Kidney (tissue), 14 donors: ENCODE results near the gene GDI1. TPM values are rescaled to one million over a fixed set of nuclear protein-coding genes. Genes with fewer than 3 reads are reported as not detected.

Experiments
- DNase-seq, 5 donors: peaks; one replicate each; pipeline ENCODE4 v3.0.0-alpha.2; 2013 to 2020
- FAIRE-seq: peaks from 2 replicates; lab custom pipeline; 2012; peaks lifted over from hg19 to GRCh38; lab: Jason Lieb, UNC
- H3K27ac ChIP-seq, 2 donors: one replicate each; pipeline ENCODE4 v1.7.0; 2013; ENCODE audit warnings: low read depth in 2 of 2, low read length in 2 of 2, inconsistent platforms in 1 of 2
- H3K27me3 ChIP-seq: one replicate; pipeline ENCODE4 v1.7.1; 2013; ENCODE audit warnings: low read length, inconsistent platforms; ENCODE audit not compliant: control insufficient read depth, insufficient read depth
- H3K36me3 ChIP-seq, 3 donors: one replicate each; pipeline versions ENCODE4 v1.7.0 to v1.7.1; 2013; ENCODE audit warnings: low read length in 3 of 3, control low read depth in 1 of 3, inconsistent platforms in 1 of 3; ENCODE audit not compliant: insufficient read depth in 3 of 3, control insufficient read depth in 2 of 3
- H3K4me1 ChIP-seq, 3 donors: one replicate each; pipeline versions ENCODE4 v1.7.0 to v1.7.1; 2013; ENCODE audit warnings: low read length in 3 of 3, inconsistent platforms in 1 of 3, low read depth in 1 of 3; ENCODE audit not compliant: control insufficient read depth in 2 of 3, insufficient read depth in 2 of 3
- H3K4me3 ChIP-seq, 3 donors: one replicate each; pipeline versions ENCODE4 v1.7.0 to v1.8.1; 2013; ENCODE audit warnings: low read length in 3 of 3, control low read depth in 1 of 3, inconsistent platforms in 1 of 3
- H3K9ac ChIP-seq, 3 donors: one replicate each; pipeline versions ENCODE4 v1.7.0 to v1.7.1; 2013; ENCODE audit warnings: low read length in 3 of 3, control low read depth in 1 of 3, inconsistent platforms in 1 of 3
- H3K9me3 ChIP-seq, 3 donors: one replicate each; pipeline versions ENCODE4 v1.7.0 to v1.7.1; 2013; ENCODE audit warnings: low read length in 3 of 3, control low read depth in 1 of 3, inconsistent platforms in 1 of 3; ENCODE audit not compliant: control insufficient read depth in 2 of 3, insufficient read depth in 1 of 3
- intact Hi-C: fragments of 100-400 bp; cut with DNase I; formaldehyde crosslinking; loops from one replicate; pipeline ENCODE4 v1.11.1; 2022
- polyA plus RNA-seq: library from polyadenylated mRNA; stranded (reverse); fragments of 350-450 nt; fragmentation: Illumina TruSeq; extraction: RNeasy Lipid Tissue Mini Kit (QIAGEN cat#74804); gene quantifications from one replicate; pipeline ENCODE4 v1.2.3, GENCODE V29; 2014; ENCODE audit warnings: low read depth, low replicate concordance; ENCODE audit not compliant: insufficient read depth
- total RNA-seq: library from RNA; stranded (reverse); fragmentation: NEBNext Ultra II Directional; extraction: Animal tissue kit (Norgen Biotek cat#: 25700); gene quantifications from one replicate; pipeline ENCODE4 v1.2.1, GENCODE V29; 2021
- TF ChIP-seq, protein P1 (sequence below): IDR thresholded peaks from 3 replicates; pipeline ENCODE4 v1.5.1; 2012; ENCODE audit warnings: mild to moderate bottlenecking, moderate library complexity, borderline replicate concordance; ENCODE audit not compliant: insufficient read depth; ENCODE audit errors: extremely low read depth
- donor health status: control.
- donor health status: control.
- donor health status: control.
- donor health status: control.
- donor health status: control.
- donor health status: DM: yes; HTN: yes; CAD: no.
- donor health status: Normal renal cell carcinoma (clear cell type).

The GDI1 gene
- total and polyA plus RNA-seq, 2 donors from 2014 or later: 92.5 to 116 TPM

DNA sequence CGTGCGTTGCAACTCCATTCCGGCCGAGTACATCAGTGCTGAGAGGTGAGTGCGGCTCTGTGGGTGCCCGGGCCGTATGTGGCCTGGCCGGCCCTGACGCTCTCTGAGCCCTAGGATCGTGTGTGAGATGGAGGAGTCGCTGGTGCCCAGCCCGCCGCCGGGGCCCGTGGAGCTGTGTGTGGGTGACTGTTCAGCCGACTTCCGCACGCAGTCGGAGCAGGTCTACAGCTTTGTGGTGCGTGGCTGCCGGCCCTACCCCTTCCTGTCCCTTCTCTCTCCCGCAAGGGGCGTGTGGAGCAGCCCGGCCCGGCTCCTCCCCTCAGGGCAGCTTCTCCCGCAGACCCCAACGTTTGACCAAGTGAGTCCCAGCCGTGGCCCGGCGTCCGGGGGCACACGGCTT, 29.1 kb downstream of the GDI1 start:
- intact Hi-C loops: no loop called here
- Histone ChIP-seq H3K9ac (no peak overlapping the region), H3K4me3 (no peak overlapping the region), H3K27me3 (no peaks in the 10 kb centered on the region), H3K36me3 (no peaks in the 10 kb centered on the region), H3K9me3 (no peaks in the 10 kb centered on the region), H3K4me1 (no peaks in the 10 kb centered on the region), H3K27ac (no peak overlapping the region)
- DNase-seq: peak in 1 of 5 donors; percentile 57
- FAIRE-seq: no peak
- TF ChIP-seq, protein P1, sequence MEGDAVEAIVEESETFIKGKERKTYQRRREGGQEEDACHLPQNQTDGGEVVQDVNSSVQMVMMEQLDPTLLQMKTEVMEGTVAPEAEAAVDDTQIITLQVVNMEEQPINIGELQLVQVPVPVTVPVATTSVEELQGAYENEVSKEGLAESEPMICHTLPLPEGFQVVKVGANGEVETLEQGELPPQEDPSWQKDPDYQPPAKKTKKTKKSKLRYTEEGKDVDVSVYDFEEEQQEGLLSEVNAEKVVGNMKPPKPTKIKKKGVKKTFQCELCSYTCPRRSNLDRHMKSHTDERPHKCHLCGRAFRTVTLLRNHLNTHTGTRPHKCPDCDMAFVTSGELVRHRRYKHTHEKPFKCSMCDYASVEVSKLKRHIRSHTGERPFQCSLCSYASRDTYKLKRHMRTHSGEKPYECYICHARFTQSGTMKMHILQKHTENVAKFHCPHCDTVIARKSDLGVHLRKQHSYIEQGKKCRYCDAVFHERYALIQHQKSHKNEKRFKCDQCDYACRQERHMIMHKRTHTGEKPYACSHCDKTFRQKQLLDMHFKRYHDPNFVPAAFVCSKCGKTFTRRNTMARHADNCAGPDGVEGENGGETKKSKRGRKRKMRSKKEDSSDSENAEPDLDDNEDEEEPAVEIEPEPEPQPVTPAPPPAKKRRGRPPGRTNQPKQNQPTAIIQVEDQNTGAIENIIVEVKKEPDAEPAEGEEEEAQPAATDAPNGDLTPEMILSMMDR: no peak

DNA sequence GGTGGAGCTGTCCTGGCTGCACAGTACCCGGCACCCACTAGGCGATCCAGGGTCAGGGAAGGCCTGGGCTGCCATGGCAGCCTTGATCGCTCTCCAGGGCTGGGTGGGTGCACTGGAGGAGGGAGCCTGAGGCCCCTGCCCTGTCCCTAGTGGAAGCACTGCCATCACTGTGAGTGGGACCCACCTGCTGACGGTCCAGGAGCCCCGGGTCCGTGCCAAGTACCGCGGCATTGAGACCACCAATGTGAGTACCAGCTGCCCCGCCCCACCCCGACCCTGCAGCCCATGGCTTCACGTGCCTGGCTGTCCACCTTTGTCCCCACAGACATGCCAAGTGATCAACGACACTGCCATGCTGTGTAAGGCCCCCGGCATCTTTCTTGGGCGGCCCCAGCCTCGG, 30.0 kb downstream of the GDI1 start:
- no peak for FAIRE-seq
- H3K27me3 ChIP-seq: no peaks in the 10 kb centered on the region
- no peaks in the 10 kb centered on the region for H3K4me1 ChIP-seq
- intact Hi-C loops: no loop called here
- no peak overlapping the region for H3K4me3 ChIP-seq
- DNase-seq: peak in 1 of 5 donors; percentile 61
- no peak overlapping the region for H3K9ac ChIP-seq
- no peaks in the 10 kb centered on the region for H3K36me3 ChIP-seq
- TF ChIP-seq, protein P1: no peak
- no peaks in the 10 kb centered on the region for H3K9me3 ChIP-seq
- no peak overlapping the region for H3K27ac ChIP-seq

DNA sequence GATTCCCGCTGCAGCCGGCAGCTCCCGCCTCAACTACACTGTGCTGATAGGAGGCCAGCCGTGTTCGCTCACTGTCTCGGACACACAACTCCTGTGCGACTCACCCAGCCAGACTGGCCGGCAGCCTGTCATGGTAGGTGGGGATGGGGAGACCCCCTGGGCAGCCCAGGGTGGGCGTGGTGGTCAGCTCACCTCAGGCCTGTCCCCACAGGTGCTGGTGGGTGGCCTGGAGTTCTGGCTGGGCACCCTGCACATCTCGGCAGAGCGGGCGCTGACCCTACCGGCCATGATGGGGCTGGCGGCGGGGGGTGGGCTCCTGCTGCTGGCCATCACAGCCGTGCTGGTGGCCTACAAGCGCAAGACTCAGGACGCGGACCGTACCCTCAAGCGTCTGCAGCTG, 30.6 kb downstream of the GDI1 start:
- no peak overlapping the region for H3K27ac ChIP-seq
- H3K27me3 ChIP-seq: no peaks in the 10 kb centered on the region
- no peaks in the 10 kb centered on the region for H3K4me1 ChIP-seq
- FAIRE-seq (no peak), DNase-seq (no peak)
- H3K36me3 ChIP-seq: no peaks in the 10 kb centered on the region
- H3K4me3 ChIP-seq: no peak overlapping the region
- no peaks in the 10 kb centered on the region for H3K9me3 ChIP-seq
- H3K9ac ChIP-seq: no peak overlapping the region
- intact Hi-C loops: no loop called here
- TF ChIP-seq, protein P1: no peak

DNA sequence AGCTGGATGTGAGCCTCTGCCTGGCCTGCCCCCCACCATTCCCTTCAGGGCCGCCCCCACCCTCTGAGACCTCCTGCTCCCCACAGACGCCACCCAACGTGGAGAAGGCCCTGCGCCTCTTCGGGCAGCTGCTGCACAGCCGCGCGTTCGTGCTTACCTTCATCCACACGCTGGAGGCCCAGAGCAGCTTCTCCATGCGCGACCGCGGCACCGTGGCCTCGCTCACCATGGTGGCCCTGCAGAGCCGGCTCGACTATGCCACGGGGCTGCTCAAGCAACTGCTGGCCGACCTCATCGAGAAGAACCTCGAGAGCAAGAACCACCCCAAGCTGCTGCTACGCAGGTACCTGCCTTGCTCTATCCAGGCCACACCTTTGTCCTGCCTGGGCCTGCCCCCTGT, 31.3 kb downstream of the GDI1 start:
- Histone ChIP-seq H3K27me3 (no peaks in the 10 kb centered on the region), H3K4me1 (no peaks in the 10 kb centered on the region), H3K27ac (no peak overlapping the region), H3K36me3 (no peaks in the 10 kb centered on the region), H3K9ac (no peak overlapping the region), H3K9me3 (no peaks in the 10 kb centered on the region), H3K4me3 (no peak overlapping the region)
- FAIRE-seq (no peak), DNase-seq (no peak)
- intact Hi-C loops: no loop called here
- TF ChIP-seq, protein P1: no peak
